CD4-positive, alpha-beta T cell (primary cell): ENCODE measurements around the gene TYSND1. TPM values are rescaled to one million over a fixed set of nuclear protein-coding genes. Genes with fewer than 3 reads are reported as not detected.
A peak's percentile ranks its signal among the peaks of the same experiment; 100 is the strongest.

Source experiments
- ATAC-seq: fragments of 200-7000 bp; cut with Tn5 transposase; one replicate; pipeline ENCODE4 v1.10.0; 2022; ENCODE audit warnings: mild to moderate bottlenecking; ENCODE audit not compliant: poor library complexity
- CTCF ChIA-PET: fragments of 350-600 bp; sonication (Branson Sonifier 250); formaldehyde crosslinking; loops from one replicate; lab custom pipeline; 2021; ENCODE audit warnings: antibody characterized with exemption, inconsistent platforms; lab: Charles Lee
- POLR2A ChIA-PET: fragments of 350-600 bp; sonication (Branson Sonifier 250); formaldehyde crosslinking; loops from one replicate; lab custom pipeline; 2021; ENCODE audit warnings: antibody characterized with exemption, inconsistent platforms; lab: Charles Lee
- DNase-seq, 14 experiments: peaks; one replicate each; pipeline ENCODE4 v3.0.0-alpha.2; 2013 to 2020; ENCODE audit warnings: mixed read lengths in 2 of 14
- H3K27ac ChIP-seq, 2 donors: one replicate each; pipeline versions ENCODE4 v1.5.1 to v1.7.0; 2013; ENCODE audit warnings: low read length in 2 of 2, low read depth in 1 of 2, mild to moderate bottlenecking in 1 of 2
- H3K27me3 ChIP-seq, 2 experiments: 1 replicate in 1 of 2; 2 replicates in 1 of 2; pipeline versions ENCODE4 v1.6.1 to v1.7.0; 2013; ENCODE audit warnings: low read length in 2 of 2, control low read depth in 1 of 2, mild to moderate bottlenecking in 1 of 2, moderate library complexity in 1 of 2; ENCODE audit not compliant: insufficient read depth in 2 of 2, control insufficient read depth in 1 of 2
- H3K36me3 ChIP-seq: one replicate; pipeline ENCODE4 v1.6.1; 2013; ENCODE audit warnings: low read length, control low read depth; ENCODE audit not compliant: insufficient read depth
- H3K4me1 ChIP-seq: one replicate; pipeline ENCODE4 v1.6.1; 2013; ENCODE audit warnings: low read length, control low read depth; ENCODE audit not compliant: insufficient read depth
- H3K4me3 ChIP-seq: one replicate; pipeline ENCODE4 v1.5.1; 2013; ENCODE audit warnings: mild to moderate bottlenecking, low read length, moderate library complexity
- H3K9me3 ChIP-seq, 2 experiments: 1 replicate in 1 of 2; 2 replicates in 1 of 2; pipeline versions ENCODE4 v1.6.1 to v1.7.0; 2013; ENCODE audit warnings: low read length in 2 of 2, mild to moderate bottlenecking in 2 of 2, control low read depth in 1 of 2, moderate library complexity in 1 of 2; ENCODE audit not compliant: control insufficient read depth in 1 of 2, insufficient read depth in 1 of 2
- H3K27ac Mint-ChIP-seq: one replicate; pipeline ENCODE4 v1.8.0; 2020; ENCODE audit warnings: mixed read lengths
- H3K27me3 Mint-ChIP-seq: one replicate; pipeline ENCODE4 v1.8.0; 2021; ENCODE audit warnings: mixed read lengths
- H3K36me3 Mint-ChIP-seq: one replicate; pipeline ENCODE4 v1.8.0; 2021; ENCODE audit warnings: low read depth, mixed read lengths
- H3K4me1 Mint-ChIP-seq: one replicate; pipeline ENCODE4 v1.8.0; 2021; ENCODE audit warnings: low read depth, mixed read lengths
- H3K4me3 Mint-ChIP-seq: one replicate; pipeline ENCODE4 v1.8.0; 2020; ENCODE audit warnings: mild to moderate bottlenecking, mixed read lengths
- H3K9me3 Mint-ChIP-seq: one replicate; pipeline ENCODE4 v1.8.0; 2020; ENCODE audit warnings: mixed read lengths
- CTCF ChIP-seq: fragments of 200-600 bp; IDR thresholded peaks from one replicate; pipeline ENCODE4 v1.8.0; 2022; ENCODE audit warnings: antibody characterized with exemption, mild to moderate bottlenecking
- intact Hi-C, 2 experiments: fragments of 100-400 bp; cut with DNase I in 1 of 2; cut with micrococcal nuclease in 1 of 2; formaldehyde crosslinking; loops; one replicate each; pipeline versions ENCODE4 v1.15.1 to v1.9.0; 2023 to 2025; cut with DNase I, micrococcal nuclease
- polyA plus RNA-seq, 2 donors: library from polyadenylated mRNA; unstranded; fragments of 120-200 nt; gene quantifications; one replicate each; pipeline ENCODE4 v1.2.1, GENCODE V29; 2013
- total RNA-seq, 174 experiments: library from RNA in 2 of 174; stranded (reverse) in 2 of 174; gene quantifications; one replicate each; pipeline ENCODE4 v1.2.3 and lab custom pipeline; 2021 to 2026

TYSND1 gene, protein sequence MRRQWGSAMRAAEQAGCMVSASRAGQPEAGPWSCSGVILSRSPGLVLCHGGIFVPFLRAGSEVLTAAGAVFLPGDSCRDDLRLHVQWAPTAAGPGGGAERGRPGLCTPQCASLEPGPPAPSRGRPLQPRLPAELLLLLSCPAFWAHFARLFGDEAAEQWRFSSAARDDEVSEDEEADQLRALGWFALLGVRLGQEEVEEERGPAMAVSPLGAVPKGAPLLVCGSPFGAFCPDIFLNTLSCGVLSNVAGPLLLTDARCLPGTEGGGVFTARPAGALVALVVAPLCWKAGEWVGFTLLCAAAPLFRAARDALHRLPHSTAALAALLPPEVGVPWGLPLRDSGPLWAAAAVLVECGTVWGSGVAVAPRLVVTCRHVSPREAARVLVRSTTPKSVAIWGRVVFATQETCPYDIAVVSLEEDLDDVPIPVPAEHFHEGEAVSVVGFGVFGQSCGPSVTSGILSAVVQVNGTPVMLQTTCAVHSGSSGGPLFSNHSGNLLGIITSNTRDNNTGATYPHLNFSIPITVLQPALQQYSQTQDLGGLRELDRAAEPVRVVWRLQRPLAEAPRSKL
- total RNA-seq (10 to 100 TPM; 12.6 to 13.0 TPM), total RNA-seq (lab: John Stamatoyannopoulos, UW) (14.4 to 73.1 (median 32.5) reads per million in 172 experiments)
- polyA plus RNA-seq (2013, experiment 1 of 2), result 18.1 TPM
- 16.5 TPM for polyA plus RNA-seq (2013, experiment 2 of 2)

- H3K4me1 Mint-ChIP-seq, result peaks cover 45% of the 10 kb centered on the region
Observed at GRCh38 chr10:70146489-70147258, at the start of gene TYSND1. Gene TYSND1, minus strand, starts transcription at chr10:70146700. Its CDS starts 114 bp downstream, at chr10:70146586.

GRCh38 chr10:70193391-70193844 is 46.9 kb upstream of the TYSND1 start:
- no peaks in the 10 kb centered on the region for H3K27me3 Mint-ChIP-seq
- H3K4me3 Mint-ChIP-seq, result no peak overlapping the region

More at GRCh38 chr10:70146489-70147258, at the start of gene TYSND1:
- intact Hi-C loops, result loop anchor here (1.0 to 10.0 kb wide), 8 partner anchors 23 to 668 kb away; partner anchors contain the start of genes PPA1 (in 2 of the 2), EIF4EBP2 (in 1 of the 2), SAR1A (in 1 of the 2) and SGPL1 (in 1 of the 2)
- Histone ChIP-seq H3K27ac (peak within 1 kb of the TSS; percentile 76 to 87), H3K4me1 (peaks cover 32% of the 10 kb centered on the region), H3K9me3 (no peaks in the 10 kb centered on the region), H3K4me3 (peak within 1 kb of the TSS; percentile 82), H3K36me3 (peaks cover 35% of the 10 kb centered on the region), H3K27me3 (no peaks in the 10 kb centered on the region)
- DNase-seq, result peak; percentile 84 to 97 (median 90)
- H3K36me3 Mint-ChIP-seq, result peaks cover 32% of the 10 kb centered on the region
- peak within 1 kb of the TSS; percentile 91 for H3K27ac Mint-ChIP-seq
- peak; percentile 82 for ATAC-seq
- ChIA-PET POLR2A (interaction anchor here (0.7 to 3.5 kb wide), 19 partner anchors 11 to 1703 kb away, joined by 3 to 138 read pairs (median 10); partner anchors contain the start of genes AIFM2, EIF4EBP2, PPA1 and SAR1A), CTCF (interaction anchor here (0.8 to 4.0 kb wide), 24 partner anchors 10 to 838 kb away, joined by 3 to 64 read pairs (median 6); partner anchors contain the start of genes AIFM2, EIF4EBP2, PPA1 and SAR1A)
- no peaks in the 10 kb centered on the region for H3K9me3 Mint-ChIP-seq
- no peaks in the 10 kb centered on the region for H3K27me3 Mint-ChIP-seq
- peak within 1 kb of the TSS; percentile 92 for H3K4me3 Mint-ChIP-seq
- TF ChIP-seq CTCF, result peak; percentile 78

More at GRCh38 chr10:70193391-70193844, 46.9 kb upstream of the TYSND1 start:
- peaks cover 9% of the 10 kb centered on the region for H3K4me1 Mint-ChIP-seq
- Histone ChIP-seq H3K4me3 (no peak overlapping the region), H3K4me1 (peaks cover 7% of the 10 kb centered on the region), H3K9me3 (no peaks in the 10 kb centered on the region), H3K27me3 (no peaks in the 10 kb centered on the region), H3K36me3 (no peaks in the 10 kb centered on the region), H3K27ac (no peak overlapping the region)
- H3K9me3 Mint-ChIP-seq, result no peaks in the 10 kb centered on the region
- no peak for TF ChIP-seq CTCF
- no peak for DNase-seq
- H3K36me3 Mint-ChIP-seq, result peaks cover 15% of the 10 kb centered on the region
- intact Hi-C loops, result no loop called here
- POLR2A ChIA-PET, result interaction anchor here (1.1 kb wide), 1 partner anchor 23 kb away, joined by 3 read pairs; the partner anchor contains the start of gene SAR1A
- CTCF ChIA-PET, result interaction anchor here (1.8 kb wide), 1 partner anchor 11 kb away, joined by 4 read pairs; no protein-coding TSS in a partner anchor
- no peak for ATAC-seq
- no peak overlapping the region for H3K27ac Mint-ChIP-seq
